ENCODE measurements around the gene AICDA. TPM values are rescaled to one million over a fixed set of nuclear protein-coding genes. Genes with fewer than 3 reads are reported as not detected.

The AICDA gene
- total and polyA plus RNA-seq, 12 donors, result 0.03 to 0.22 TPM; not detected in 10

- intact Hi-C loops (cut with DNase I), result no loop called here
- Histone ChIP-seq H3K9me3 (no peaks in the 10 kb centered on the region), H3K27me3 (peaks cover 0 to 8% (median 0%) of the 10 kb centered on the region in 7 donors), H3K27ac (no peak overlapping the region), H3K4me3 (no peak overlapping the region), H3K4me1 (no peaks in the 10 kb centered on the region), H3K36me3 (no peaks in the 10 kb centered on the region)
- TF ChIP-seq CTCF (IDR thresholded peaks at IDR 0.05), result no peak
- no peak for DNase-seq
- ATAC-seq, result no peak
- WGBS, 2 donors, result 89 to 96% methylated on average over 1 of the region's 1 CpG
Observed at GRCh38 chr12:8642775-8643174, 30.1 kb upstream of the AICDA start.

GRCh38 chr12:8639936-8640335, 27.3 kb upstream of the AICDA start:
- ATAC-seq (no peak), DNase-seq (no peak)
- WGBS, 2 donors, result 74 to 83% methylated on average over 2 of the region's 2 CpGs
- no peaks in the 10 kb centered on the region for H3K9me3 ChIP-seq
- peaks cover 0 to 9% (median 0%) of the 10 kb centered on the region in 7 donors for H3K27me3 ChIP-seq
- H3K36me3 ChIP-seq, result no peaks in the 10 kb centered on the region
- H3K4me3 ChIP-seq, result no peak overlapping the region
- no peak for TF ChIP-seq CTCF (IDR thresholded peaks at IDR 0.05)
- no peak overlapping the region for H3K27ac ChIP-seq
- intact Hi-C loops (cut with DNase I), result no loop called here
- H3K4me1 ChIP-seq, result no peaks in the 10 kb centered on the region

- H3K9me3 ChIP-seq, result no peaks in the 10 kb centered on the region
- H3K36me3 ChIP-seq, result no peaks in the 10 kb centered on the region
- H3K4me1 ChIP-seq, result no peaks in the 10 kb centered on the region
- DNase-seq, result no peak
- H3K27ac ChIP-seq, result no peak overlapping the region
- peaks cover 0 to 13% (median 0%) of the 10 kb centered on the region in 7 donors for H3K27me3 ChIP-seq
- 87% methylated on average over 4 of the region's 4 CpGs for WGBS, 2 donors
- no peak overlapping the region for H3K4me3 ChIP-seq
- ATAC-seq, result no peak
- TF ChIP-seq CTCF (IDR thresholded peaks at IDR 0.05), result no peak
- intact Hi-C loops (cut with DNase I), result no loop called here
Observed at GRCh38 chr12:8638951-8639350, 26.3 kb upstream of the AICDA start.

GRCh38 chr12:8637666-8638065, 25.0 kb upstream of the AICDA start:
- no peaks in the 10 kb centered on the region for H3K9me3 ChIP-seq
- no peak overlapping the region for H3K27ac ChIP-seq
- no peaks in the 10 kb centered on the region for H3K36me3 ChIP-seq
- no peak overlapping the region for H3K4me3 ChIP-seq
- no peak for TF ChIP-seq CTCF (IDR thresholded peaks at IDR 0.05)
- H3K27me3 ChIP-seq, result peaks cover 0 to 13% (median 0%) of the 10 kb centered on the region in 7 donors
- intact Hi-C loops (cut with DNase I), result no loop called here
- WGBS, 2 donors, result 82 to 89% methylated on average over 4 of the region's 4 CpGs
- peak in 1 of 8 donors; percentile 7 for ATAC-seq
- DNase-seq, result no peak
- H3K4me1 ChIP-seq, result no peaks in the 10 kb centered on the region
